Activated T-helper 17 cell treated with anti-CD3 and anti-CD28 coated beads, Interleukin-2, amount 50 U/mL, for 72 hours (primary cell): Measurements from ENCODE around the gene GRIK3. TPM values are rescaled to one million over a fixed set of nuclear protein-coding genes. Genes with fewer than 3 reads are reported as not detected.

ENCODE experiments used
- ATAC-seq: fragments of 150-1000 bp; cut with Tn5 transposase; replicated peaks from 2 replicates; pipeline ENCODE4 v1.10.0; 2021; ENCODE audit warnings: mild to moderate bottlenecking, moderate library complexity
- H3K27ac Mint-ChIP-seq: one replicate; pipeline ENCODE4 v1.8.0; 2022; ENCODE audit warnings: mixed read lengths
- H3K27me3 Mint-ChIP-seq: one replicate; pipeline ENCODE4 v1.8.0; 2022; ENCODE audit warnings: mixed read lengths
- H3K36me3 Mint-ChIP-seq: one replicate; pipeline ENCODE4 v1.8.0; 2022; ENCODE audit warnings: low read depth, mild to moderate bottlenecking, mixed read lengths
- H3K4me1 Mint-ChIP-seq: one replicate; pipeline ENCODE4 v1.8.0; 2022; ENCODE audit warnings: mixed read lengths
- H3K4me3 Mint-ChIP-seq: one replicate; pipeline ENCODE4 v1.8.0; 2022; ENCODE audit warnings: mild to moderate bottlenecking, mixed read lengths
- H3K9me3 Mint-ChIP-seq: one replicate; pipeline ENCODE4 v1.8.0; 2022; ENCODE audit warnings: mixed read lengths
- total RNA-seq, 2 donors: library from RNA; stranded (reverse); gene quantifications; one replicate each; pipeline ENCODE4 v1.2.3, GENCODE V29; 2022

The GRIK3 gene
- total RNA-seq, 2 donors from 2014 or later, result not detected

GRCh38 chr1:36824390-36824861 is 209.9 kb downstream of the GRIK3 start:
- ATAC-seq, result no peak
- Mint-ChIP-seq H3K9me3 (no peaks in the 10 kb centered on the region), H3K27me3 (peaks cover 34% of the 10 kb centered on the region), H3K36me3 (no peaks in the 10 kb centered on the region), H3K4me3 (no peak overlapping the region), H3K27ac (no peak overlapping the region), H3K4me1 (no peaks in the 10 kb centered on the region)

GRCh38 chr1:36822648-36823047 is 211.7 kb downstream of the GRIK3 start:
- Mint-ChIP-seq H3K4me1 (no peaks in the 10 kb centered on the region), H3K9me3 (no peaks in the 10 kb centered on the region), H3K27ac (no peak overlapping the region), H3K36me3 (no peaks in the 10 kb centered on the region), H3K27me3 (peaks cover 34% of the 10 kb centered on the region), H3K4me3 (no peak overlapping the region)
- ATAC-seq, result no peak

- H3K4me3 Mint-ChIP-seq, result no peak overlapping the region
Observed at GRCh38 chr1:36821386-36821785, 212.9 kb downstream of the GRIK3 start.

GRCh38 chr1:36818771-36819170 is 215.5 kb downstream of the GRIK3 start:
- Mint-ChIP-seq H3K4me3 (no peak overlapping the region), H3K36me3 (no peaks in the 10 kb centered on the region), H3K9me3 (no peaks in the 10 kb centered on the region), H3K27me3 (peaks cover 25% of the 10 kb centered on the region), H3K4me1 (no peaks in the 10 kb centered on the region), H3K27ac (no peak overlapping the region)
- ATAC-seq, result no peak

More at GRCh38 chr1:36821386-36821785, 212.9 kb downstream of the GRIK3 start:
- H3K4me1 Mint-ChIP-seq, result no peaks in the 10 kb centered on the region
- peaks cover 34% of the 10 kb centered on the region for H3K27me3 Mint-ChIP-seq
- no peak for ATAC-seq
- H3K9me3 Mint-ChIP-seq, result no peaks in the 10 kb centered on the region
- H3K27ac Mint-ChIP-seq, result no peak overlapping the region
- no peaks in the 10 kb centered on the region for H3K36me3 Mint-ChIP-seq

- ATAC-seq, result no peak
- H3K4me3 Mint-ChIP-seq, result no peak overlapping the region
- no peaks in the 10 kb centered on the region for H3K9me3 Mint-ChIP-seq
- no peaks in the 10 kb centered on the region for H3K36me3 Mint-ChIP-seq
- peaks cover 16% of the 10 kb centered on the region for H3K27me3 Mint-ChIP-seq
- no peaks in the 10 kb centered on the region for H3K4me1 Mint-ChIP-seq
- no peak overlapping the region for H3K27ac Mint-ChIP-seq
Observed at GRCh38 chr1:36816348-36816747, 218.0 kb downstream of the GRIK3 start.

- Mint-ChIP-seq H3K27me3 (peaks cover 3% of the 10 kb centered on the region), H3K9me3 (no peaks in the 10 kb centered on the region), H3K4me3 (no peak overlapping the region), H3K4me1 (no peaks in the 10 kb centered on the region), H3K27ac (no peak overlapping the region), H3K36me3 (no peaks in the 10 kb centered on the region)
- ATAC-seq, result no peak
Observed at GRCh38 chr1:36814774-36815173, 219.5 kb downstream of the GRIK3 start.

- no peaks in the 10 kb centered on the region for H3K36me3 Mint-ChIP-seq
- no peak overlapping the region for H3K27ac Mint-ChIP-seq
- H3K27me3 Mint-ChIP-seq, result peaks cover 5% of the 10 kb centered on the region
- ATAC-seq, result no peak
- H3K4me3 Mint-ChIP-seq, result no peak overlapping the region
- no peaks in the 10 kb centered on the region for H3K4me1 Mint-ChIP-seq
- no peaks in the 10 kb centered on the region for H3K9me3 Mint-ChIP-seq
Observed at GRCh38 chr1:36814083-36814482, 220.2 kb downstream of the GRIK3 start.

- Mint-ChIP-seq H3K27ac (no peak overlapping the region), H3K4me1 (no peaks in the 10 kb centered on the region)
- ATAC-seq, result no peak
Observed at GRCh38 chr1:36807262-36807661, 227.1 kb downstream of the GRIK3 start.

GRCh38 chr1:36805979-36806640 is 228.2 kb downstream of the GRIK3 start:
- Mint-ChIP-seq H3K4me3 (no peak overlapping the region), H3K36me3 (no peaks in the 10 kb centered on the region), H3K27me3 (peaks cover 14% of the 10 kb centered on the region), H3K27ac (no peak overlapping the region), H3K9me3 (no peaks in the 10 kb centered on the region), H3K4me1 (no peaks in the 10 kb centered on the region)
- no peak for ATAC-seq

More at GRCh38 chr1:36807262-36807661, 227.1 kb downstream of the GRIK3 start:
- Mint-ChIP-seq H3K9me3 (no peaks in the 10 kb centered on the region), H3K4me3 (no peak overlapping the region), H3K27me3 (peaks cover 14% of the 10 kb centered on the region), H3K36me3 (no peaks in the 10 kb centered on the region)

- Mint-ChIP-seq H3K27ac (no peak overlapping the region), H3K4me1 (no peaks in the 10 kb centered on the region), H3K27me3 (peaks cover 14% of the 10 kb centered on the region), H3K9me3 (no peaks in the 10 kb centered on the region), H3K36me3 (no peaks in the 10 kb centered on the region), H3K4me3 (no peak overlapping the region)
- ATAC-seq, result no peak
Observed at GRCh38 chr1:36804669-36805314, 229.5 kb downstream of the GRIK3 start.

- Mint-ChIP-seq H3K27ac (no peak overlapping the region), H3K9me3 (no peaks in the 10 kb centered on the region), H3K4me1 (no peaks in the 10 kb centered on the region), H3K4me3 (no peak overlapping the region), H3K36me3 (no peaks in the 10 kb centered on the region), H3K27me3 (peaks cover 11% of the 10 kb centered on the region)
- no peak for ATAC-seq
Observed at GRCh38 chr1:36803868-36804570, 230.3 kb downstream of the GRIK3 start.

GRCh38 chr1:36802018-36802417 is 232.3 kb downstream of the GRIK3 start:
- peaks cover 8% of the 10 kb centered on the region for H3K27me3 Mint-ChIP-seq
- H3K9me3 Mint-ChIP-seq, result no peaks in the 10 kb centered on the region
- H3K4me3 Mint-ChIP-seq, result no peak overlapping the region
- H3K4me1 Mint-ChIP-seq, result no peaks in the 10 kb centered on the region
- no peak overlapping the region for H3K27ac Mint-ChIP-seq
- H3K36me3 Mint-ChIP-seq, result no peaks in the 10 kb centered on the region
- no peak for ATAC-seq

- Mint-ChIP-seq H3K27me3 (peaks cover 10% of the 10 kb centered on the region), H3K4me3 (no peak overlapping the region), H3K27ac (no peak overlapping the region), H3K9me3 (no peaks in the 10 kb centered on the region), H3K4me1 (no peaks in the 10 kb centered on the region), H3K36me3 (no peaks in the 10 kb centered on the region)
- ATAC-seq, result no peak
Observed at GRCh38 chr1:36797761-36798160, 236.6 kb downstream of the GRIK3 start.

- H3K36me3 Mint-ChIP-seq, result no peaks in the 10 kb centered on the region
- no peaks in the 10 kb centered on the region for H3K4me1 Mint-ChIP-seq
- no peak overlapping the region for H3K27ac Mint-ChIP-seq
- no peak for ATAC-seq
- peaks cover 12% of the 10 kb centered on the region for H3K27me3 Mint-ChIP-seq
- H3K9me3 Mint-ChIP-seq, result no peaks in the 10 kb centered on the region
- H3K4me3 Mint-ChIP-seq, result no peak overlapping the region
Observed at GRCh38 chr1:36796733-36797132, 237.6 kb downstream of the GRIK3 start.

- no peaks in the 10 kb centered on the region for H3K36me3 Mint-ChIP-seq
- ATAC-seq, result no peak
- H3K27ac Mint-ChIP-seq, result no peak overlapping the region
- no peak overlapping the region for H3K4me3 Mint-ChIP-seq
- no peaks in the 10 kb centered on the region for H3K9me3 Mint-ChIP-seq
- H3K27me3 Mint-ChIP-seq, result peaks cover 13% of the 10 kb centered on the region
- no peaks in the 10 kb centered on the region for H3K4me1 Mint-ChIP-seq
Observed at GRCh38 chr1:36796106-36796590, 238.2 kb downstream of the GRIK3 start.
